Sigmoid colon (tissue), 4 donors: ENCODE results near the gene ZFYVE28.

Experiments used
- POLR2AphosphoS5 ChIP-seq, 4 donors: sonication (generic); formaldehyde crosslinking; IDR thresholded peaks; one replicate each; pipeline ENCODE4 v1.6.1; 2017; ENCODE audit warnings: antibody characterized with exemption in 4 of 4
- TF ChIP-seq, protein P1 (sequence below), 4 experiments: fragments of 450-650 bp in 3 of 4; fragments of 200-600 bp in 1 of 4; IDR thresholded peaks; one replicate each; pipeline ENCODE4 v1.5.1; 2016 to 2019; ENCODE audit warnings: antibody characterized with exemption in 4 of 4, mild to moderate bottlenecking in 3 of 4, moderate library complexity in 2 of 4

DNA sequence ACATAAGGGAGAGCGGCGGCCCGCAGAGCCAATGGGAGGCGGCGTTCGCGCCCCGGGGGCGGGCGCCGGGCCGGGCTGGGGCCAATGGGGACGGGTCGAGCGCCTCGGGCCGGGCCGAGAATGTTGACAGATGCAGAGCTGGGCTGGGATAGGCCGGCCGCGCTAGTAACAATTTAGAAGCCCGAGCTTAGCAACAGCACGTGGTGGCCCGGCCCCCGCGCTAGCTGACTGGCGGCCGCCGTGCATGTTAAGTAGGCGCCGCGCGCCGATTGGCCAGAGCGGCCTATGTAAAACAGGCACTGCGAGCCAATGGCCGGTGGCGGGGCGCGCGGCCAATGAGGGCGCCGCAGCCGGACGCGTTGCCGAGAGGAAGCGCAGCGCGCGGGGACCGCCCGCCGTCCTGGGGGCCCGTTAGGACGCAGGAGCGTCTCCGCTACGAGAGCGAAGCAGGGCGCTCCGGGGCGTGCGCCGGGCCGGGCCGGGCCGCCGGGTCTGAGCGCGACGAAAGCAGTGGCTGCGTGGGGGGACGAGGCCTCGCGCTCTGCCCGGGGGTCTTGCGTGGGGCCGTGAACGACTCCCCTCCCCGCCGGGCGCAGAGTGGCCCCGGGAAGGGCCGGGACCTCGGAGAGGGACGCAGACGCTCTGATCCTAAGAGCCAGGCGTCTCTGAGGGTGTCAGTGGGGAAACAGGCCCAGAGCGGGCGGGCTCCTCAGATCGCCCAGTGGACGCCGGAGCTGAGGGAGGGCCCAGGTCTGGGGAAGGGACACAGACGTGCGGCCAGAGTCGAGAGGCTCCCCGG is 156.1 kb downstream of the ZFYVE28 start:
- TF ChIP-seq, protein P1, sequence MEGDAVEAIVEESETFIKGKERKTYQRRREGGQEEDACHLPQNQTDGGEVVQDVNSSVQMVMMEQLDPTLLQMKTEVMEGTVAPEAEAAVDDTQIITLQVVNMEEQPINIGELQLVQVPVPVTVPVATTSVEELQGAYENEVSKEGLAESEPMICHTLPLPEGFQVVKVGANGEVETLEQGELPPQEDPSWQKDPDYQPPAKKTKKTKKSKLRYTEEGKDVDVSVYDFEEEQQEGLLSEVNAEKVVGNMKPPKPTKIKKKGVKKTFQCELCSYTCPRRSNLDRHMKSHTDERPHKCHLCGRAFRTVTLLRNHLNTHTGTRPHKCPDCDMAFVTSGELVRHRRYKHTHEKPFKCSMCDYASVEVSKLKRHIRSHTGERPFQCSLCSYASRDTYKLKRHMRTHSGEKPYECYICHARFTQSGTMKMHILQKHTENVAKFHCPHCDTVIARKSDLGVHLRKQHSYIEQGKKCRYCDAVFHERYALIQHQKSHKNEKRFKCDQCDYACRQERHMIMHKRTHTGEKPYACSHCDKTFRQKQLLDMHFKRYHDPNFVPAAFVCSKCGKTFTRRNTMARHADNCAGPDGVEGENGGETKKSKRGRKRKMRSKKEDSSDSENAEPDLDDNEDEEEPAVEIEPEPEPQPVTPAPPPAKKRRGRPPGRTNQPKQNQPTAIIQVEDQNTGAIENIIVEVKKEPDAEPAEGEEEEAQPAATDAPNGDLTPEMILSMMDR (IDR thresholded peaks at IDR 0.05), result no peak
- peak; percentile 89 to 95 (median 94) for TF ChIP-seq POLR2AphosphoS5 (IDR thresholded peaks at IDR 0.05)
